ENCODE data around the gene SALL3. TPM values are rescaled to one million over a fixed set of nuclear protein-coding genes. Genes with fewer than 3 reads are reported as not detected.

Gene SALL3
- total RNA-seq, 4 donors from 2014 or later, result 0.16 TPM; not detected in 3

GRCh38 chr18:79013869-79014268 is 34.3 kb downstream of the SALL3 start:
- peak in 1 of 2 donors; percentile 80 for DNase-seq (ENCODE audit: low spot score in 2 of 2)
- WGBS, 2 donors, result 56 to 62% methylated on average over 10 of the region's 10 CpGs
- intact Hi-C loops (cut with DNase I; ENCODE audit: low total_unique reads), result no loop called here
- H3K4me3 ChIP-seq (ENCODE audit: low read depth, poor library complexity, severe bottlenecking), result no peak overlapping the region
- TF ChIP-seq, protein P1, sequence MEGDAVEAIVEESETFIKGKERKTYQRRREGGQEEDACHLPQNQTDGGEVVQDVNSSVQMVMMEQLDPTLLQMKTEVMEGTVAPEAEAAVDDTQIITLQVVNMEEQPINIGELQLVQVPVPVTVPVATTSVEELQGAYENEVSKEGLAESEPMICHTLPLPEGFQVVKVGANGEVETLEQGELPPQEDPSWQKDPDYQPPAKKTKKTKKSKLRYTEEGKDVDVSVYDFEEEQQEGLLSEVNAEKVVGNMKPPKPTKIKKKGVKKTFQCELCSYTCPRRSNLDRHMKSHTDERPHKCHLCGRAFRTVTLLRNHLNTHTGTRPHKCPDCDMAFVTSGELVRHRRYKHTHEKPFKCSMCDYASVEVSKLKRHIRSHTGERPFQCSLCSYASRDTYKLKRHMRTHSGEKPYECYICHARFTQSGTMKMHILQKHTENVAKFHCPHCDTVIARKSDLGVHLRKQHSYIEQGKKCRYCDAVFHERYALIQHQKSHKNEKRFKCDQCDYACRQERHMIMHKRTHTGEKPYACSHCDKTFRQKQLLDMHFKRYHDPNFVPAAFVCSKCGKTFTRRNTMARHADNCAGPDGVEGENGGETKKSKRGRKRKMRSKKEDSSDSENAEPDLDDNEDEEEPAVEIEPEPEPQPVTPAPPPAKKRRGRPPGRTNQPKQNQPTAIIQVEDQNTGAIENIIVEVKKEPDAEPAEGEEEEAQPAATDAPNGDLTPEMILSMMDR (IDR thresholded peaks at IDR 0.05), result no peak
- TF ChIP-seq POLR2A (IDR thresholded peaks at IDR 0.05), result no peak

DNA sequence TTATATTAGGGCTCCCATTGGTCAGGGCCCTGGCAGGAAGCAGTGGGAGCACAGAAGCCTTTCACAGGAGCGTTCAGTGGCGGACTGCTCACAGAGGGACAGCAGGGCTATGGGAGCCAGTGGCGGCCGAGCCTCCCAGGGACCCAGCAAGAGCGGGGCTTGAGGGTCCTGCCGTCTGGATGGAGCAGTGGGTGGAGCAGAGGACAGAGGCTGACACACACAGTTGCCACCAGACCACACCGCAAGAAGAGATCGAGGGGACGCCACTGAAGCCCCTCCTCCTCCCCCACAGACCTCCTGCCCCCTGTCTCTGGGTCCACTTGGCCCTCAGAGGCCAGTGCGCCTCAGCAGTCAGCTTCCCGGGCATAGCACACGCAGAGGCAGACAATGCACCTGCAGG is 39.3 kb downstream of the SALL3 start:
- TF ChIP-seq, protein P1 (IDR thresholded peaks at IDR 0.05), result no peak
- TF ChIP-seq POLR2A (IDR thresholded peaks at IDR 0.05), result no peak
- 80 to 86% methylated on average over 5 of the region's 12 CpGs for WGBS, 2 donors
- no peak overlapping the region for H3K4me3 ChIP-seq (ENCODE audit: low read depth, poor library complexity, severe bottlenecking)
- DNase-seq (ENCODE audit: low spot score in 2 of 2), result peak in 1 of 2 donors; percentile 53
- intact Hi-C loops (cut with DNase I; ENCODE audit: low total_unique reads), result no loop called here

- intact Hi-C loops (cut with DNase I; ENCODE audit: low total_unique reads), result no loop called here
- no peak for DNase-seq (ENCODE audit: low spot score in 2 of 2)
- WGBS, 2 donors, result 73 to 74% methylated on average over 7 of the region's 7 CpGs
- TF ChIP-seq, protein P1 (IDR thresholded peaks at IDR 0.05), result no peak
- TF ChIP-seq POLR2A (IDR thresholded peaks at IDR 0.05), result no peak
- no peak overlapping the region for H3K4me3 ChIP-seq (ENCODE audit: low read depth, poor library complexity, severe bottlenecking)
Observed at GRCh38 chr18:79019881-79020280, 40.3 kb downstream of the SALL3 start.

- intact Hi-C loops (cut with DNase I; ENCODE audit: low total_unique reads), result no loop called here
- no peak for TF ChIP-seq POLR2A (IDR thresholded peaks at IDR 0.05)
- TF ChIP-seq, protein P1 (IDR thresholded peaks at IDR 0.05), result no peak
- 93 to 96% methylated on average over 25 of the region's 25 CpGs for WGBS, 2 donors
- DNase-seq (ENCODE audit: low spot score in 2 of 2), result no peak
- no peak overlapping the region for H3K4me3 ChIP-seq (ENCODE audit: low read depth, poor library complexity, severe bottlenecking)
Observed at GRCh38 chr18:79022603-79023002, 43.0 kb downstream of the SALL3 start.

DNA sequence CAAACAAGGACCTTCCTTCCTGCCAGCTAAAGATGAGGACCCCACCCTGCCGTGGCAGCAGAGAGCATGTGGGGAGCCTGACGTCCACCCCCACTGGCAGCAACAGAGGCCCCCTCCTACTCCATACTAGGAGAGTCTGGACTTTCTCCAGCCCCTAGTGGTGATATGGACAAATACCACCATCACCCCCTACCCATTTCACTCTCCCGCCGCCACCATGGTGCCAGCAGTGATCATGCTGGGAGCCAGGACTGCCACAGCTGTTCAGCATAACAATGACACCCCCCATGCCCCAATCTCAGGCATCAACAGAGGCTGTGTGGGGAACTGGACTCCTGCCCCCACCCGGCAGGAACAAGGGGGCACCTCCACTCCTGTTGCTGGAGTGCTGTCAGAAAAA is 46.9 kb downstream of the SALL3 start:
- no peak for TF ChIP-seq POLR2A (IDR thresholded peaks at IDR 0.05)
- TF ChIP-seq, protein P1 (IDR thresholded peaks at IDR 0.05), result no peak
- 36 to 42% methylated on average over 5 of the region's 5 CpGs for WGBS, 2 donors
- DNase-seq (ENCODE audit: low spot score in 2 of 2), result no peak
- intact Hi-C loops (cut with DNase I; ENCODE audit: low total_unique reads), result no loop called here
- H3K4me3 ChIP-seq (ENCODE audit: low read depth, poor library complexity, severe bottlenecking), result no peak overlapping the region

DNA sequence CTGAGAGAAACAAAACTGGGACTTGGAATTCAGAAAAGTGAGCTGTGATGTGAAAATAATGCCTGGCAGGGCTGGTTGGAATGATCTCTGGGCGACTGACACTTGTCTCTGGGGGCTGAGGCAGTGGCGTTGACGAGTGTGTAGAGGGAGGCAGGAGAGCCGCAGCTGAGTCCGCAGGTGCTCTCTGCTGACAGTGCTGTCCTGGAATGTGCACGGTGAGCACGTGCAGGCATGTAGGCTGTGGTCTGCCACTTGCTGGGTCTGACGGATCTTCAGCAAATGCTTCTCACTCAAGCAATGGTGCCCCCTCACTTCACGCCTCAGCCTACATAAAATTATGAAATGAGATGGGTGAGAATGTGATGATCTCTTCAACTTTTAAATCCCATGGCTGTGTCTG is 51.1 kb downstream of the SALL3 start:
- no peak for TF ChIP-seq POLR2A (IDR thresholded peaks at IDR 0.05)
- TF ChIP-seq, protein P1 (IDR thresholded peaks at IDR 0.05), result no peak
- no peak overlapping the region for H3K4me3 ChIP-seq (ENCODE audit: low read depth, poor library complexity, severe bottlenecking)
- intact Hi-C loops (cut with DNase I; ENCODE audit: low total_unique reads), result no loop called here
- no peak for DNase-seq (ENCODE audit: low spot score in 2 of 2)
- 59 to 61% methylated on average over 9 of the region's 9 CpGs for WGBS, 2 donors

Measured in lower leg skin (tissue), 4 donors.